Stomach smooth muscle (tissue), 2 donors: ENCODE data around the gene PLCB1.

Source experiments
- H3K27ac ChIP-seq: one replicate; pipeline ENCODE4 v1.7.0; 2013; ENCODE audit warnings: mild to moderate bottlenecking, low read length, inconsistent platforms
- H3K27me3 ChIP-seq, 2 donors: one replicate each; pipeline ENCODE4 v1.7.0; 2013; ENCODE audit warnings: low read length in 2 of 2; ENCODE audit not compliant: insufficient read depth in 2 of 2, control insufficient read depth in 1 of 2
- H3K36me3 ChIP-seq, 2 donors: one replicate each; pipeline ENCODE4 v1.7.0; 2013; ENCODE audit warnings: low read length in 2 of 2; ENCODE audit not compliant: control insufficient read depth in 2 of 2, insufficient read depth in 2 of 2
- H3K4me1 ChIP-seq: one replicate; pipeline ENCODE4 v1.7.0; 2013; ENCODE audit warnings: low read length; ENCODE audit not compliant: control insufficient read depth, insufficient read depth
- H3K4me3 ChIP-seq, 2 donors: one replicate each; pipeline ENCODE4 v1.7.0; 2013; ENCODE audit warnings: low read length in 2 of 2
- H3K9ac ChIP-seq, 2 donors: one replicate each; pipeline ENCODE4 v1.7.0; 2013; ENCODE audit warnings: low read length in 2 of 2, mild to moderate bottlenecking in 1 of 2
- H3K9me3 ChIP-seq, 2 donors: one replicate each; pipeline ENCODE4 v1.7.0; 2013; ENCODE audit warnings: low read length in 2 of 2; ENCODE audit not compliant: control insufficient read depth in 2 of 2
- donor health status: healthy.
- donor health status: Pancreatic carcinoma.

The PLCB1 gene

DNA sequence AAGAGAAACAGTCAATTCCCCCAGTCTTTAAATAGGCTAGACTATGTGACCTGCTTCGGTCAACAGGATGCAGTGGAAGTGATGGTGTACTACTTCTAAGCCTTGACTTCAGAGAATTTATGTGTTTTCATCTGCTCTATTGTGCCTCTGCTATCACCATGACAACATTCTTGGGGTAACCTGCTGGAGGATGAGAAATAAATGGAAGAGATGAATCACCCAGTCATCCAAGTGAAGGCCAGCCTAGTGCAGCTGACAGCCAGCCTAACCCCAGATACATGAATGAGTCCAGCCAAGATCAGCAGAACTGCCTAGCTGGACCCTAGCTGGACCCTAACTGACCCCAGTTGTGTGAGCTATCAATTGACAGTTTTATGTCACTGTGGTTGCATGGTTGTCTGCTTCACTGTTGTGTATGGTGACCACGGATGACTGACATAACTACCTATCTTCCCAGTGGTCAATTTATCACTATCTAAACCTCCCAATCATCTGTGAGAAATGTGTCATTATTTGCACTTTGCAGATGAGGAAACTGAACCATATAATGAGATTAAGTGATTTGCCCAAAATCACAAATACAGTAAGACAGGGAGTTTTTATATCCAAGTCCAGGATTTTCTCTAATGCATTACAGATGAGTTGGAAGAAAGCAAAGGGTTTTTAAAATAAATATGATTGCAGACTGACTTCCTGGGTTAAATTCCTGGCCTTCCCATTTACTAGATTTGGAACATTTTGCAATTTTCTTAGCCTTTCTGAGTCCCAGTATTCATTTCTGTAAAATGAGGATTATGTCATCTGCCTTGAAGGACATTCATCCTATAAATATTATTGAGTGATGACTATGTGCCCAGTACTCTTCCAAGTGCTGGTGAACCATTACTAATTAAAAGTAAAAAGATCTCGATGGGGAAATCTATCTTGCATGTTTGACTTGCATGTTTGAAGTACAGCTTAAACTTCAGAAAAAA, 800.4 kb downstream of the PLCB1 start:
- H3K36me3 ChIP-seq = no peaks in the 10 kb centered on the region
- H3K27ac ChIP-seq = no peak overlapping the region
- H3K9ac ChIP-seq = no peak overlapping the region
- no peaks in the 10 kb centered on the region for H3K4me1 ChIP-seq
- no peak overlapping the region for H3K4me3 ChIP-seq
- H3K27me3 ChIP-seq = no peaks in the 10 kb centered on the region
- H3K9me3 ChIP-seq = no peaks in the 10 kb centered on the region

DNA sequence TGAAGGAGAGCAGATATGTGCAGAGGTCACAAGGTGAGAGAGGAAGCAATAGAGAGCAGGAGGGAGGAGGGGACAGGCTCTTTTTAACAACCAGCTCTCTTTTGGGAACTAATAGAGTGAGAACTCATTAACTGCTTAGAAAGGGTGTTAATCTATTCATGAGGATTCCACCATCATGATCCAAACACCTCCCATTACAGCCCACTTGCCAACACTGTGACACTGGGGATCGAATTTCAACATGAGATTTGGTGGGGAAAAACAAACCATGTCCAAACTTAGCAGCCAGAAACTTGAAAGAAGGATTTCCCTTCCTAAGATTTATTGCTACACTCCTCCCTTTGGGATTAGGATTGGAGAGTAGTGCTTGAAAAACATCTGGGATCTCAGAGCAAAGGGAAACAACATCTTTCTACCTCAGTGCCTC, 801.3 kb downstream of the PLCB1 start:
- H3K9ac ChIP-seq = no peak overlapping the region
- H3K9me3 ChIP-seq = no peaks in the 10 kb centered on the region
- H3K27me3 ChIP-seq = no peaks in the 10 kb centered on the region
- no peak overlapping the region for H3K4me3 ChIP-seq
- H3K4me1 ChIP-seq = no peaks in the 10 kb centered on the region
- H3K27ac ChIP-seq = no peak overlapping the region
- no peaks in the 10 kb centered on the region for H3K36me3 ChIP-seq

DNA sequence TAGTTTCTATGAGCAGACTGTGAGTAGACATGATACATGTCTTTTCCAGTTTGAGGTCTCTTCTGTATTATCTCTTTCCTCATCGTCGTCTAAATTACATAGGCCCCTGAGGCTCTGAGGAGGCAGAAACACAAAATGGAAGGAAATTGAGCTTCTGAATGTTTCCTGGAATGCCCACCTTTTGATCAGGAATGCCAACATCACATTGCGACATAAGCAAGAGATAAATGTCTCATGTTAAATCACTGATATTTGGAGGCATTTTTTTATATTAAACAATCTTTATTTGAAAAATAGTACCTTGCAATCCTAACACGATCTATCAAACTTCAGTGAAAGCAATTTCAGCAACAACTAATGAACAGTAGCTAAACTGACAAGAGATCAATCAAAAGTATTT, 802.3 kb downstream of the PLCB1 start:
- Histone ChIP-seq H3K9me3 (no peaks in the 10 kb centered on the region), H3K4me1 (no peaks in the 10 kb centered on the region), H3K27ac (no peak overlapping the region), H3K4me3 (no peak overlapping the region), H3K27me3 (no peaks in the 10 kb centered on the region), H3K9ac (no peak overlapping the region), H3K36me3 (no peaks in the 10 kb centered on the region)
